GM23248 (cell line): ENCODE data around the gene MRPS31.

Experiments
- EZH2 ChIP-seq: fragments of 200-600 bp; sonication (generic); IDR thresholded peaks from 2 replicates; pipeline ENCODE4 v1.6.1; 2018; ENCODE audit warnings: antibody characterized with exemption, mild to moderate bottlenecking; ENCODE audit not compliant: insufficient read depth, poor library complexity, severe bottlenecking
- EZH2phosphoT487 ChIP-seq: fragments of 200-600 bp; sonication (generic); IDR thresholded peaks from 2 replicates; pipeline ENCODE4 v1.6.1; 2018; ENCODE audit warnings: antibody characterized with exemption, moderate library complexity, mild to moderate bottlenecking, low read depth; ENCODE audit not compliant: insufficient read depth

GRCh38 chr13:40681341-40682146 lies 89.4 kb downstream of the MRPS31 start:
- TF ChIP-seq EZH2phosphoT487 (no peak), EZH2 (no peak)
